A549 (cell line): ENCODE data around the gene RFPL2. TPM values are rescaled to one million over a fixed set of nuclear protein-coding genes. Genes with fewer than 3 reads are reported as not detected.

Experiments
- ATAC-seq, 2 experiments: fragments of 200-7000 bp in 1 of 2; fragments of >200 bp in 1 of 2; cut with Nextera tagmentation in 1 of 2; cut with Tn5 transposase in 1 of 2; 3 replicates each; pipeline versions ENCODE4 v1.8.0 to v1.9.1; 2018 to 2020; ENCODE audit warnings: mild to moderate bottlenecking in 1 of 2, moderate library complexity in 1 of 2
- CTCF ChIA-PET: fragments of 300-600 bp; sonication (Branson Sonifier 250); formaldehyde crosslinking; extraction: SDS; loops from one replicate; lab custom pipeline; 2021; ENCODE audit warnings: antibody characterized with exemption, inconsistent platforms; lab: Yijun Ruan, JAX
- POLR2A ChIA-PET: fragments of 350-600 bp; formaldehyde crosslinking; extraction: SDS; loops from one replicate; lab custom pipeline; 2021; ENCODE audit warnings: antibody characterized with exemption, inconsistent platforms; lab: Yijun Ruan, JAX
- DNase-seq, 2 experiments: peaks; one replicate each; pipeline versions ENCODE4 v3.0.0 to v3.0.0-alpha.2; 2011 to 2016; ENCODE audit warnings: low read depth in 1 of 2, low spot score in 1 of 2
- FAIRE-seq: peaks from 2 replicates; lab custom pipeline; 2011; peaks lifted over from hg19 to GRCh38; lab: Jason Lieb, UNC
- H3K27ac ChIP-seq, 2 experiments: fragments of >200 bp; sonication (Bioruptor Twin); formaldehyde crosslinking; 3 replicates each; pipeline ENCODE4 v1.5.1; 2016 to 2017
- H3K4me1 ChIP-seq: fragments of >200 bp; sonication (Bioruptor Twin); formaldehyde crosslinking; 3 replicates; pipeline ENCODE4 v1.6.1; 2016
- H3K4me2 ChIP-seq: fragments of >200 bp; sonication (Bioruptor Twin); formaldehyde crosslinking; 3 replicates; pipeline ENCODE4 v1.6.1; 2016
- H3K4me3 ChIP-seq: fragments of >200 bp; sonication (Bioruptor Twin); formaldehyde crosslinking; 3 replicates; pipeline ENCODE4 v1.5.1; 2016
- H3K9me3 ChIP-seq: fragments of >200 bp; sonication (Bioruptor Twin); formaldehyde crosslinking; 3 replicates; pipeline ENCODE4 v1.6.1; 2016
- CBX8 ChIP-seq: fragments of 200-600 bp; sonication (generic); IDR thresholded peaks from 2 replicates; pipeline ENCODE4 v1.6.1; 2016
- CEBPB ChIP-seq, 2 experiments: fragments of >200 bp in 1 of 2; sonication (Bioruptor Twin) in 1 of 2; formaldehyde crosslinking in 1 of 2; IDR thresholded peaks; 2 replicates each; pipeline ENCODE4 v1.6.1; 2012 to 2016
- CTCF ChIP-seq: fragments of >200 bp; sonication (Bioruptor Twin); formaldehyde crosslinking; IDR thresholded peaks from 3 replicates; pipeline ENCODE4 v1.5.1; 2016
- EHF ChIP-seq: fragments of 250-450 bp; sonication (Bioruptor Pico); IDR thresholded peaks from 2 replicates; pipeline ENCODE4 v1.5.0; 2020; ENCODE audit warnings: mild to moderate bottlenecking
- EHMT2 ChIP-seq: fragments of 200-600 bp; sonication (generic); IDR thresholded peaks from 2 replicates; pipeline ENCODE4 v1.6.1; 2016; ENCODE audit warnings: antibody characterized with exemption, low read depth, mild to moderate bottlenecking, moderate library complexity
- ESRRA ChIP-seq: fragments of 150-350 bp; IDR thresholded peaks from 2 replicates; pipeline ENCODE4 v1.6.1; 2014; ENCODE audit warnings: mild to moderate bottlenecking, low read length, borderline replicate concordance
- FOSL2 ChIP-seq, 2 experiments: fragments of 450-650 bp in 1 of 2; fragments of >200 bp in 1 of 2; sonication (Bioruptor Twin) in 1 of 2; formaldehyde crosslinking; IDR thresholded peaks; 2 replicates each; pipeline versions ENCODE4 v1.5.0 to v1.6.1; 2016 to 2020; ENCODE audit warnings: mild to moderate bottlenecking in 1 of 2, moderate library complexity in 1 of 2
- GATA3 ChIP-seq: IDR thresholded peaks from 2 replicates; pipeline ENCODE4 v1.6.1; 2012; ENCODE audit warnings: borderline replicate concordance
- HMGXB4 ChIP-seq: fragments of 250-450 bp; sonication (Bioruptor Pico); IDR thresholded peaks from 2 replicates; pipeline ENCODE4 v1.5.0; 2021; ENCODE audit warnings: mild to moderate bottlenecking, moderate library complexity, borderline replicate concordance
- HOXA7 ChIP-seq: fragments of 250-450 bp; sonication (Bioruptor Pico); IDR thresholded peaks from 2 replicates; pipeline ENCODE4 v1.5.0; 2020; ENCODE audit warnings: mild to moderate bottlenecking, moderate library complexity
- HOXB13 ChIP-seq: fragments of 250-450 bp; sonication (Bioruptor Pico); IDR thresholded peaks from 2 replicates; pipeline ENCODE4 v1.5.0; 2020; ENCODE audit warnings: low read depth, mild to moderate bottlenecking, moderate library complexity
- HOXB5 ChIP-seq: fragments of 250-450 bp; sonication (Bioruptor Pico); IDR thresholded peaks from 2 replicates; pipeline ENCODE4 v1.5.0; 2020; ENCODE audit warnings: mild to moderate bottlenecking, moderate library complexity
- JUN ChIP-seq, 2 experiments: fragments of >200 bp; sonication (Bioruptor Twin); formaldehyde crosslinking; IDR thresholded peaks; 2 replicates in 1 of 2; 3 replicates in 1 of 2; pipeline ENCODE4 v1.6.1; 2016 to 2017
- NR3C1 ChIP-seq: fragments of >200 bp; sonication (Bioruptor Twin); formaldehyde crosslinking; IDR thresholded peaks from 3 replicates; pipeline ENCODE4 v1.6.1; 2017
- PHF8 ChIP-seq: fragments of 200-600 bp; sonication (generic); IDR thresholded peaks from 2 replicates; pipeline ENCODE4 v1.6.1; 2016; ENCODE audit warnings: low read depth, mild to moderate bottlenecking, antibody characterized with exemption, moderate library complexity, borderline replicate concordance
- RCOR1 ChIP-seq: fragments of 150-350 bp; IDR thresholded peaks from 2 replicates; pipeline ENCODE4 v1.6.1; 2014; ENCODE audit warnings: antibody characterized with exemption, low read length, low read depth
- RFX5 ChIP-seq: fragments of 450-650 bp; IDR thresholded peaks from 2 replicates; pipeline ENCODE4 v1.7.1; 2014; ENCODE audit warnings: antibody characterized with exemption, mild to moderate bottlenecking, moderate library complexity
- SMC3 ChIP-seq: fragments of >200 bp; sonication (Bioruptor Twin); formaldehyde crosslinking; IDR thresholded peaks from 3 replicates; pipeline ENCODE4 v1.6.1; 2018; ENCODE audit warnings: inconsistent platforms
- SREBF2 ChIP-seq: fragments of 450-650 bp; IDR thresholded peaks from 2 replicates; pipeline ENCODE4 v1.6.1; 2014; ENCODE audit warnings: mild to moderate bottlenecking, moderate library complexity
- TFCP2L1 ChIP-seq: fragments of 250-450 bp; sonication (Bioruptor Pico); IDR thresholded peaks from 2 replicates; pipeline ENCODE4 v1.5.0; 2021; ENCODE audit warnings: mild to moderate bottlenecking
- TP53 ChIP-seq: fragments of 250-450 bp; sonication (Bioruptor Pico); IDR thresholded peaks from 2 replicates; pipeline ENCODE4 v1.5.0; 2021; ENCODE audit warnings: mild to moderate bottlenecking, moderate library complexity
- ZC3H11A ChIP-seq: fragments of 450-650 bp; IDR thresholded peaks from 2 replicates; pipeline ENCODE4 v1.6.1; 2014; ENCODE audit warnings: antibody characterized with exemption, mild to moderate bottlenecking
- ZNF302 ChIP-seq: fragments of 250-450 bp; sonication (Bioruptor Pico); IDR thresholded peaks from 2 replicates; pipeline ENCODE4 v1.9.0; 2021; ENCODE audit warnings: inconsistent platforms, mild to moderate bottlenecking, moderate library complexity
- ZSCAN20 ChIP-seq: fragments of 250-450 bp; sonication (Bioruptor Pico); IDR thresholded peaks from 2 replicates; pipeline ENCODE4 v1.8.0; 2022; ENCODE audit warnings: mild to moderate bottlenecking, moderate library complexity
- WGBS: methylation state at CpG from one replicate; pipeline ENCODE4 v1.1.6; 2017; ENCODE audit errors: missing lambda C conversion rate; 5-methylcytosine and 5-hydroxymethylcytosine counted together
- polyA plus RNA-seq, 4 experiments: library from polyadenylated mRNA; depleted of rRNA in 3 of 4; stranded (reverse); fragments of >200 nt; fragmentation: RNase III in 1 of 4; extraction: RNeasy Plus Mini Kit Qiagen cat#74134 plus additional on column Dnase treatment in 1 of 4; gene quantifications; 2 replicates in 3 of 4; 3 replicates in 1 of 4; pipeline ENCODE4 v1.2.3, GENCODE V29; 2011 to 2017
- TF ChIP-seq, protein P1 (sequence below): IDR thresholded peaks from 2 replicates; pipeline ENCODE4 v1.6.1; 2012; ENCODE audit warnings: low read depth, borderline replicate concordance
- TF ChIP-seq, protein P2 (sequence below): fragments of 200-600 bp; sonication (generic); IDR thresholded peaks from 2 replicates; pipeline ENCODE4 v1.6.1; 2016; ENCODE audit warnings: antibody characterized with exemption, mild to moderate bottlenecking, moderate library complexity

The RFPL2 gene
- polyA plus RNA-seq, 2 of the 4 experiments (the other 2 are of a cell fraction): 0.19 to 0.25 TPM

GRCh38 chr22:32233091-32233490 lies 28.2 kb upstream of the RFPL2 start:
- no peak overlapping the region for H3K4me3 ChIP-seq
- ATAC-seq: no peak
- 86% methylated on average over 5 of the region's 5 CpGs for WGBS
- H3K9me3 ChIP-seq: no peaks in the 10 kb centered on the region
- no peak overlapping the region for H3K27ac ChIP-seq
- no peak for DNase-seq
- TF ChIP-seq ZC3H11A (no peak), RCOR1 (no peak), GATA3 (no peak), CTCF (no peak), CEBPB (IDR thresholded peaks at IDR 0.05) (no peak), HOXB5 (CRISPR knock-in tag) (no peak), EHMT2 (no peak), CBX8 (no peak), ZNF302 (no peak)
- ChIA-PET CTCF (interaction anchor here (1.3 kb wide), 1 partner anchor 33 kb away, joined by 4 read pairs; no protein-coding TSS in a partner anchor), POLR2A (no interaction called here)
- H3K4me1 ChIP-seq: no peaks in the 10 kb centered on the region
- no peak overlapping the region for H3K4me2 ChIP-seq
- FAIRE-seq: no peak

- ATAC-seq (no peak), DNase-seq (no peak), FAIRE-seq (no peak)
- TF ChIP-seq HMGXB4 (no peak), JUN (IDR thresholded peaks at IDR 0.05) (no peak), EHMT2 (no peak), HOXA7 (no peak), HOXB13 (CRISPR knock-in tag) (no peak)
- TF ChIP-seq, protein P1, sequence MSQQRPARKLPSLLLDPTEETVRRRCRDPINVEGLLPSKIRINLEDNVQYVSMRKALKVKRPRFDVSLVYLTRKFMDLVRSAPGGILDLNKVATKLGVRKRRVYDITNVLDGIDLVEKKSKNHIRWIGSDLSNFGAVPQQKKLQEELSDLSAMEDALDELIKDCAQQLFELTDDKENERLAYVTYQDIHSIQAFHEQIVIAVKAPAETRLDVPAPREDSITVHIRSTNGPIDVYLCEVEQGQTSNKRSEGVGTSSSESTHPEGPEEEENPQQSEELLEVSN: no peak
- no peaks in the 10 kb centered on the region for H3K9me3 ChIP-seq
- no peak overlapping the region for H3K4me2 ChIP-seq
- ChIA-PET CTCF (interaction anchor here (1.3 kb wide), 2 partner anchors 25 to 34 kb away, joined by 3 to 4 read pairs; no protein-coding TSS in a partner anchor), POLR2A (no interaction called here)
- 85% methylated on average over 5 of the region's 5 CpGs for WGBS
- no peak overlapping the region for H3K4me3 ChIP-seq
- H3K27ac ChIP-seq: no peak overlapping the region
- H3K4me1 ChIP-seq: no peaks in the 10 kb centered on the region
Measured at GRCh38 chr22:32232191-32232830, 27.4 kb upstream of the RFPL2 start.

DNA sequence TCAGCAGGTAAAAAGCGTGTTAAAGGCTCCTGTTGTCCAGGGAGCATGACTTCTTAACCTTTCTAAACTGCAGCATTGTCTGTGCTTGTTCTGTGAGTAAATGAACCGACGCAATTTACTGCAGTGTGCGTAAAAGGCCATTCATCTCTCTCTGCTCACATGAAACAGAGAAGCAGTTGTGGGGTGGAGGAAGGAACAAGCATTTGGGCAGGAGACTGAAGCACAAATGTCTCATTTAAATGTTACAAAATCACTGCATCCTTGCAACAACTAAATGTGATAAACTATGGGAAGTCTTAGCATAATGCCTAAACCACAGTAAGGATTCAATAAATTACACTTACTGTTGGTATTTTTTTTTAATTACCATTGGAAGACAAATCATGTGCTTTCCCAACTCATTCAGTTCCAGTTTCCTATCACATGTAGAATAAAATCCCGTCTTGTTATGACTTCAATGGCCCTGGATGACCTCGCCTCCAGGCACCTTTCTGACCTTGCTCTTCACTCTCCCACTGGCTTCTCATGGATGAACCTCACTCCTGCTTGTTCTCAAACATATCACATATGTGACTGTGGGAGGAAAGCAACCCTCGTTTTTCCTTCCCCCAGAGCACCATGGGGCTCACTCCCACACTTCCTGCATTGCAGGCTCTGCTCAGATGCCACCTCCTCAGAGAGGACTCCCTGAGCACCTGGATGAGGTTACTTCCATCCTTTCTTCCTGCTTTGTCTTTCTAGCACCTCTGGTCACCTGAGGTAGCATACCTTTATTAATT lies 21.6 kb upstream of the RFPL2 start:
- DNase-seq: no peak
- WGBS: 65% methylated on average over 7 of the region's 7 CpGs
- ATAC-seq: no peak
- POLR2A ChIA-PET: no interaction called here
- Histone ChIP-seq H3K27ac (no peak overlapping the region), H3K9me3 (no peaks in the 10 kb centered on the region), H3K4me1 (no peaks in the 10 kb centered on the region), H3K4me2 (no peak overlapping the region), H3K4me3 (no peak overlapping the region)
- FAIRE-seq: no peak
- CTCF ChIA-PET: interaction anchor here (0.6 kb wide), 1 partner anchor 53 kb away, joined by 3 read pairs; no protein-coding TSS in a partner anchor
- no peak for TF ChIP-seq ZC3H11A
- no peak for TF ChIP-seq SMC3
- no peak for TF ChIP-seq HOXA7
- TF ChIP-seq SREBF2: no peak
- no peak for TF ChIP-seq ESRRA
- TF ChIP-seq TP53 (CRISPR knock-in tag): no peak
- no peak for TF ChIP-seq GATA3
- TF ChIP-seq PHF8: no peak
- TF ChIP-seq, protein P2, sequence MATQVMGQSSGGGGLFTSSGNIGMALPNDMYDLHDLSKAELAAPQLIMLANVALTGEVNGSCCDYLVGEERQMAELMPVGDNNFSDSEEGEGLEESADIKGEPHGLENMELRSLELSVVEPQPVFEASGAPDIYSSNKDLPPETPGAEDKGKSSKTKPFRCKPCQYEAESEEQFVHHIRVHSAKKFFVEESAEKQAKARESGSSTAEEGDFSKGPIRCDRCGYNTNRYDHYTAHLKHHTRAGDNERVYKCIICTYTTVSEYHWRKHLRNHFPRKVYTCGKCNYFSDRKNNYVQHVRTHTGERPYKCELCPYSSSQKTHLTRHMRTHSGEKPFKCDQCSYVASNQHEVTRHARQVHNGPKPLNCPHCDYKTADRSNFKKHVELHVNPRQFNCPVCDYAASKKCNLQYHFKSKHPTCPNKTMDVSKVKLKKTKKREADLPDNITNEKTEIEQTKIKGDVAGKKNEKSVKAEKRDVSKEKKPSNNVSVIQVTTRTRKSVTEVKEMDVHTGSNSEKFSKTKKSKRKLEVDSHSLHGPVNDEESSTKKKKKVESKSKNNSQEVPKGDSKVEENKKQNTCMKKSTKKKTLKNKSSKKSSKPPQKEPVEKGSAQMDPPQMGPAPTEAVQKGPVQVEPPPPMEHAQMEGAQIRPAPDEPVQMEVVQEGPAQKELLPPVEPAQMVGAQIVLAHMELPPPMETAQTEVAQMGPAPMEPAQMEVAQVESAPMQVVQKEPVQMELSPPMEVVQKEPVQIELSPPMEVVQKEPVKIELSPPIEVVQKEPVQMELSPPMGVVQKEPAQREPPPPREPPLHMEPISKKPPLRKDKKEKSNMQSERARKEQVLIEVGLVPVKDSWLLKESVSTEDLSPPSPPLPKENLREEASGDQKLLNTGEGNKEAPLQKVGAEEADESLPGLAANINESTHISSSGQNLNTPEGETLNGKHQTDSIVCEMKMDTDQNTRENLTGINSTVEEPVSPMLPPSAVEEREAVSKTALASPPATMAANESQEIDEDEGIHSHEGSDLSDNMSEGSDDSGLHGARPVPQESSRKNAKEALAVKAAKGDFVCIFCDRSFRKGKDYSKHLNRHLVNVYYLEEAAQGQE: no peak
- no peak for TF ChIP-seq ZSCAN20 (CRISPR knock-in tag)
- no peak for TF ChIP-seq FOSL2 (IDR thresholded peaks at IDR 0.05)
- TF ChIP-seq FOSL2 (CRISPR knock-in tag; IDR thresholded peaks at IDR 0.05): no peak
- TF ChIP-seq NR3C1: no peak
- no peak for TF ChIP-seq EHF (CRISPR knock-in tag)
- no peak for TF ChIP-seq RFX5
- no peak for TF ChIP-seq EHMT2
- no peak for TF ChIP-seq TFCP2L1
